Breast epithelium (tissue), 4 donors: Measurements from ENCODE around the gene GRIP1. TPM values are rescaled to one million over a fixed set of nuclear protein-coding genes. Genes with fewer than 3 reads are reported as not detected.
"Not testable (repeated sequence)": the region's sequence is repeated elsewhere in the genome, so short reads cannot be mapped to it uniquely, and the experiment has no call there.

Source experiments
- DNase-seq, 2 donors: peaks; one replicate each; pipeline ENCODE4 v3.0.0-alpha.2; 2019; ENCODE audit warnings: low spot score in 2 of 2
- H3K27ac ChIP-seq, 2 donors: fragments of 200-600 bp; sonication (generic) in 1 of 2; one replicate each; pipeline ENCODE4 v1.5.1; 2016 to 2019; ENCODE audit warnings: mild to moderate bottlenecking in 1 of 2
- H3K27me3 ChIP-seq, 2 donors: fragments of 200-600 bp; sonication (generic) in 1 of 2; one replicate each; pipeline versions ENCODE4 v1.5.1 to v1.6.0; 2017 to 2019; ENCODE audit warnings: control low read depth in 1 of 2, mild to moderate bottlenecking in 1 of 2
- H3K36me3 ChIP-seq: fragments of 200-600 bp; one replicate; pipeline ENCODE4 v1.5.1; 2019
- H3K4me1 ChIP-seq, 2 donors: fragments of 200-600 bp; sonication (generic); one replicate each; pipeline ENCODE4 v1.5.1; 2016 to 2019; ENCODE audit warnings: control low read depth in 1 of 2
- H3K4me3 ChIP-seq, 3 donors: fragments of 200-600 bp; sonication (generic); 1 replicate in 2 of 3; 2 replicates in 1 of 3; pipeline ENCODE4 v1.5.1; 2016 to 2019; ENCODE audit warnings: mild to moderate bottlenecking in 3 of 3, moderate library complexity in 2 of 3
- H3K9me3 ChIP-seq, 2 donors: fragments of 200-600 bp; sonication (generic) in 1 of 2; one replicate each; pipeline ENCODE4 v1.5.1; 2016 to 2019; ENCODE audit warnings: control low read depth in 1 of 2
- CTCF ChIP-seq, 3 donors: fragments of 450-650 bp; IDR thresholded peaks; one replicate each; pipeline ENCODE4 v1.5.1; 2016 to 2017; ENCODE audit warnings: antibody characterized with exemption in 3 of 3, mild to moderate bottlenecking in 3 of 3, moderate library complexity in 3 of 3
- POLR2A ChIP-seq: fragments of 450-650 bp; IDR thresholded peaks from one replicate; pipeline ENCODE4 v1.6.1; 2016; ENCODE audit warnings: antibody characterized with exemption, mild to moderate bottlenecking, moderate library complexity
- POLR2AphosphoS5 ChIP-seq, 3 donors: sonication (generic); formaldehyde crosslinking; IDR thresholded peaks; one replicate each; pipeline ENCODE4 v1.6.1; 2017; ENCODE audit warnings: antibody characterized with exemption in 3 of 3
- intact Hi-C: fragments of 100-400 bp; cut with DNase I; formaldehyde crosslinking; loops from one replicate; pipeline ENCODE4 v1.15.1; 2023; ENCODE audit warnings: low total_unique reads
- total RNA-seq, 3 donors: library from RNA; depleted of rRNA; stranded (reverse); fragments of >200 nt; gene quantifications; one replicate each; pipeline ENCODE4 v1.1.0, GENCODE V29; 2016

The GRIP1 gene
- total RNA-seq, 3 donors from 2014 or later, result 0.48 to 6.3 (median 2.9) TPM

- H3K4me3 ChIP-seq, result no peak overlapping the region
- DNase-seq, result no peak
- no peaks in the 10 kb centered on the region for H3K36me3 ChIP-seq
- H3K4me1 ChIP-seq, result no peaks in the 10 kb centered on the region
- intact Hi-C loops, result no loop called here
- H3K9me3 ChIP-seq, result no peaks in the 10 kb centered on the region
- H3K27me3 ChIP-seq, result no peaks in the 10 kb centered on the region
- no peak overlapping the region for H3K27ac ChIP-seq
- TF ChIP-seq POLR2AphosphoS5 (IDR thresholded peaks at IDR 0.05) (no peak), POLR2A (no peak), CTCF (IDR thresholded peaks at IDR 0.05) (no peak)
Measured at GRCh38 chr12:66508025-66508424, 170.9 kb downstream of the GRIP1 start.

GRCh38 chr12:66503746-66504145, 175.1 kb downstream of the GRIP1 start:
- no peaks in the 10 kb centered on the region for H3K9me3 ChIP-seq
- no peak for DNase-seq
- no peak for TF ChIP-seq CTCF (IDR thresholded peaks at IDR 0.05)
- no peak for TF ChIP-seq POLR2A
- no peak for TF ChIP-seq POLR2AphosphoS5 (IDR thresholded peaks at IDR 0.05)
- H3K36me3 ChIP-seq, result no peaks in the 10 kb centered on the region
- no peaks in the 10 kb centered on the region for H3K4me1 ChIP-seq
- H3K27ac ChIP-seq, result no peak overlapping the region
- H3K4me3 ChIP-seq, result no peak overlapping the region
- H3K27me3 ChIP-seq, result no peaks in the 10 kb centered on the region
- intact Hi-C loops, result no loop called here

- DNase-seq, result no peak
- H3K9me3 ChIP-seq, result no peaks in the 10 kb centered on the region
- TF ChIP-seq POLR2AphosphoS5 (IDR thresholded peaks at IDR 0.05) (no peak), POLR2A (no peak), CTCF (IDR thresholded peaks at IDR 0.05) (no peak)
- H3K36me3 ChIP-seq, result no peaks in the 10 kb centered on the region
- H3K27me3 ChIP-seq, result no peaks in the 10 kb centered on the region
- H3K27ac ChIP-seq, result no peak overlapping the region
- no peaks in the 10 kb centered on the region for H3K4me1 ChIP-seq
- no peak overlapping the region for H3K4me3 ChIP-seq
- intact Hi-C loops, result no loop called here
Measured at GRCh38 chr12:66502911-66503310, 176.0 kb downstream of the GRIP1 start.

- Histone ChIP-seq H3K4me3 (no peak overlapping the region), H3K4me1 (no peaks in the 10 kb centered on the region), H3K27ac (no peak overlapping the region), H3K27me3 (no peaks in the 10 kb centered on the region), H3K36me3 (no peaks in the 10 kb centered on the region), H3K9me3 (no peaks in the 10 kb centered on the region)
- TF ChIP-seq POLR2AphosphoS5 (IDR thresholded peaks at IDR 0.05) (no peak), CTCF (IDR thresholded peaks at IDR 0.05) (no peak), POLR2A (no peak)
- no peak for DNase-seq
- intact Hi-C loops, result no loop called here
Measured at GRCh38 chr12:66500841-66501240, 178.0 kb downstream of the GRIP1 start.

GRCh38 chr12:66500091-66500490, 178.8 kb downstream of the GRIP1 start:
- intact Hi-C loops, result no loop called here
- no peak for TF ChIP-seq POLR2AphosphoS5 (IDR thresholded peaks at IDR 0.05)
- Histone ChIP-seq H3K27ac (no peak overlapping the region), H3K27me3 (no peaks in the 10 kb centered on the region), H3K9me3 (no peaks in the 10 kb centered on the region), H3K4me3 (no peak overlapping the region), H3K4me1 (no peaks in the 10 kb centered on the region), H3K36me3 (no peaks in the 10 kb centered on the region)
- no peak for DNase-seq

GRCh38 chr12:66499000-66499399, 179.9 kb downstream of the GRIP1 start:
- H3K36me3 ChIP-seq, result no peaks in the 10 kb centered on the region
- H3K27ac ChIP-seq, result no peak overlapping the region
- TF ChIP-seq POLR2A, result no peak
- TF ChIP-seq CTCF (IDR thresholded peaks at IDR 0.05), result no peak
- H3K4me3 ChIP-seq, result no peak overlapping the region
- H3K4me1 ChIP-seq, result no peaks in the 10 kb centered on the region
- no peak for DNase-seq
- H3K27me3 ChIP-seq, result no peaks in the 10 kb centered on the region
- H3K9me3 ChIP-seq, result no peaks in the 10 kb centered on the region
- intact Hi-C loops, result no loop called here

GRCh38 chr12:66498059-66498458, 180.8 kb downstream of the GRIP1 start:
- DNase-seq, H3K4me3 ChIP-seq, H3K4me1 ChIP-seq, H3K27me3 ChIP-seq, intact Hi-C loops, H3K27ac ChIP-seq, H3K9me3 ChIP-seq, H3K36me3 ChIP-seq: not testable (repeated sequence)
